Measurements from ENCODE around the gene ATP8B1. TPM values are rescaled to one million over a fixed set of nuclear protein-coding genes. Genes with fewer than 3 reads are reported as not detected.
"Not testable (repeated sequence)": the region's sequence is repeated elsewhere in the genome, so short reads cannot be mapped to it uniquely, and the experiment has no call there.

Gene ATP8B1
- total RNA-seq, 2 experiments from 2014 or later, result not detected

GRCh38 chr18:57835904-57836303 is 32.8 kb upstream of the ATP8B1 start:
- peaks cover 7% of the 10 kb centered on the region for H3K9me3 Mint-ChIP-seq
- no peak overlapping the region for H3K4me3 Mint-ChIP-seq
- H3K27ac Mint-ChIP-seq, result no peak overlapping the region
- CTCF ChIA-PET, result no interaction called here
- H3K4me1 Mint-ChIP-seq (ENCODE audit: low read depth), result peaks cover 37% of the 10 kb centered on the region
- DNase-seq, result no peak
- intact Hi-C loops (cut with micrococcal nuclease), result loop anchor here (5.0 to 10.0 kb wide), 6 partner anchors 214 to 1519 kb away; partner anchors contain the start of genes LMAN1, NARS1, ONECUT2 and WDR7
- H3K27me3 Mint-ChIP-seq (ENCODE audit: low read depth), result peaks cover 15% of the 10 kb centered on the region
- peaks cover 5% of the 10 kb centered on the region for H3K36me3 Mint-ChIP-seq (ENCODE audit: low read depth)

- Mint-ChIP-seq H3K27me3 (ENCODE audit: low read depth) (peaks cover 9% of the 10 kb centered on the region), H3K27ac (no peak overlapping the region), H3K36me3 (ENCODE audit: low read depth) (peaks cover 5% of the 10 kb centered on the region), H3K4me1 (ENCODE audit: low read depth) (peaks cover 37% of the 10 kb centered on the region), H3K4me3 (no peak overlapping the region), H3K9me3 (peaks cover 7% of the 10 kb centered on the region)
- CTCF ChIA-PET, result no interaction called here
- no peak for DNase-seq
- intact Hi-C loops (cut with micrococcal nuclease), result loop anchor here (5.0 to 10.0 kb wide), 9 partner anchors 88 to 1520 kb away; partner anchors contain the start of genes LMAN1, NARS1, ONECUT2 and WDR7
Measured at GRCh38 chr18:57834616-57835015, 31.5 kb upstream of the ATP8B1 start.

GRCh38 chr18:57833441-57834101 is 30.5 kb upstream of the ATP8B1 start:
- Mint-ChIP-seq H3K36me3 (ENCODE audit: low read depth) (peaks cover 5% of the 10 kb centered on the region), H3K4me3 (peak overlapping the region; percentile 49), H3K27ac (peak overlapping the region; percentile 81), H3K27me3 (ENCODE audit: low read depth) (peaks cover 15% of the 10 kb centered on the region), H3K4me1 (ENCODE audit: low read depth) (peaks cover 36% of the 10 kb centered on the region), H3K9me3 (peaks cover 7% of the 10 kb centered on the region)
- CTCF ChIA-PET, result interaction anchor here (1.7 kb wide), 1 partner anchor 49 kb away, joined by 3 read pairs; no protein-coding TSS in a partner anchor
- intact Hi-C loops (cut with micrococcal nuclease), result loop anchor here (1.0 to 10.0 kb wide), 8 partner anchors 8 to 1521 kb away; partner anchors contain the start of genes LMAN1 and WDR7
- peak; percentile 66 for DNase-seq

GRCh38 chr18:57832730-57833129 is 29.6 kb upstream of the ATP8B1 start:
- intact Hi-C loops (cut with micrococcal nuclease), result loop anchor here (1.0 to 10.0 kb wide), 8 partner anchors 9 to 1522 kb away; partner anchors contain the start of genes LMAN1 and WDR7
- DNase-seq, result no peak
- no peak overlapping the region for H3K4me3 Mint-ChIP-seq
- peaks cover 7% of the 10 kb centered on the region for H3K9me3 Mint-ChIP-seq
- peaks cover 15% of the 10 kb centered on the region for H3K27me3 Mint-ChIP-seq (ENCODE audit: low read depth)
- peaks cover 5% of the 10 kb centered on the region for H3K36me3 Mint-ChIP-seq (ENCODE audit: low read depth)
- CTCF ChIA-PET, result interaction anchor here (1.7 kb wide), 1 partner anchor 49 kb away, joined by 3 read pairs; no protein-coding TSS in a partner anchor
- peaks cover 28% of the 10 kb centered on the region for H3K4me1 Mint-ChIP-seq (ENCODE audit: low read depth)
- H3K27ac Mint-ChIP-seq, result no peak overlapping the region

- H3K27me3 Mint-ChIP-seq (ENCODE audit: low read depth), result peaks cover 18% of the 10 kb centered on the region
- no peak overlapping the region for H3K4me3 Mint-ChIP-seq
- H3K4me1 Mint-ChIP-seq (ENCODE audit: low read depth), result peaks cover 27% of the 10 kb centered on the region
- peaks cover 7% of the 10 kb centered on the region for H3K9me3 Mint-ChIP-seq
- no peak overlapping the region for H3K27ac Mint-ChIP-seq
- CTCF ChIA-PET, result interaction anchor here (1.7 kb wide), 1 partner anchor 50 kb away, joined by 3 read pairs; no protein-coding TSS in a partner anchor
- peaks cover 5% of the 10 kb centered on the region for H3K36me3 Mint-ChIP-seq (ENCODE audit: low read depth)
- no peak for DNase-seq
- intact Hi-C loops (cut with micrococcal nuclease), result loop anchor here (5.0 to 10.0 kb wide), 5 partner anchors 91 to 1523 kb away; partner anchors contain the start of genes LMAN1 and WDR7
Measured at GRCh38 chr18:57831597-57832377, 28.7 kb upstream of the ATP8B1 start.

- peaks cover 3% of the 10 kb centered on the region for H3K36me3 Mint-ChIP-seq (ENCODE audit: low read depth)
- H3K4me1 Mint-ChIP-seq (ENCODE audit: low read depth), result peaks cover 11% of the 10 kb centered on the region
- DNase-seq, result no peak
- no peak overlapping the region for H3K4me3 Mint-ChIP-seq
- H3K27me3 Mint-ChIP-seq (ENCODE audit: low read depth), result peaks cover 14% of the 10 kb centered on the region
- intact Hi-C loops (cut with micrococcal nuclease), result no loop called here
- no peak overlapping the region for H3K27ac Mint-ChIP-seq
- H3K9me3 Mint-ChIP-seq, result peaks cover 7% of the 10 kb centered on the region
- CTCF ChIA-PET, result no interaction called here
Measured at GRCh38 chr18:57827646-57828045, 24.5 kb upstream of the ATP8B1 start.

GRCh38 chr18:57826252-57826651 is 23.1 kb upstream of the ATP8B1 start:
- intact Hi-C loops (cut with micrococcal nuclease), result no loop called here

GRCh38 chr18:57820583-57820982 is 17.5 kb upstream of the ATP8B1 start:
- H3K4me3 Mint-ChIP-seq; H3K36me3 Mint-ChIP-seq (ENCODE audit: low read depth); H3K27ac Mint-ChIP-seq; intact Hi-C loops (cut with micrococcal nuclease); DNase-seq; H3K9me3 Mint-ChIP-seq; H3K4me1 Mint-ChIP-seq (ENCODE audit: low read depth); CTCF ChIA-PET: not testable (repeated sequence)
- peaks cover 11% of the 10 kb centered on the region for H3K27me3 Mint-ChIP-seq (ENCODE audit: low read depth)

More at GRCh38 chr18:57826252-57826651, 23.1 kb upstream of the ATP8B1 start:
- no peaks in the 10 kb centered on the region for H3K36me3 Mint-ChIP-seq (ENCODE audit: low read depth)
- CTCF ChIA-PET, result no interaction called here
- H3K4me1 Mint-ChIP-seq (ENCODE audit: low read depth), result no peaks in the 10 kb centered on the region
- DNase-seq, result no peak
- no peaks in the 10 kb centered on the region for H3K9me3 Mint-ChIP-seq
- peaks cover 11% of the 10 kb centered on the region for H3K27me3 Mint-ChIP-seq (ENCODE audit: low read depth)
- no peak overlapping the region for H3K4me3 Mint-ChIP-seq
- H3K27ac Mint-ChIP-seq, result no peak overlapping the region

- Mint-ChIP-seq H3K4me1 (ENCODE audit: low read depth) (no peaks in the 10 kb centered on the region), H3K27me3 (ENCODE audit: low read depth) (peaks cover 11% of the 10 kb centered on the region), H3K4me3 (no peak overlapping the region), H3K27ac (no peak overlapping the region), H3K36me3 (ENCODE audit: low read depth) (no peaks in the 10 kb centered on the region), H3K9me3 (no peaks in the 10 kb centered on the region)
- CTCF ChIA-PET, result no interaction called here
- intact Hi-C loops (cut with micrococcal nuclease), result no loop called here
- peak; percentile 24 for DNase-seq
Measured at GRCh38 chr18:57819671-57820460, 16.8 kb upstream of the ATP8B1 start.

GRCh38 chr18:57819119-57819518 is 16.0 kb upstream of the ATP8B1 start:
- intact Hi-C loops (cut with micrococcal nuclease), result no loop called here
- CTCF ChIA-PET, result no interaction called here
- Mint-ChIP-seq H3K36me3 (ENCODE audit: low read depth) (no peaks in the 10 kb centered on the region), H3K4me3 (no peak overlapping the region), H3K27me3 (ENCODE audit: low read depth) (peaks cover 15% of the 10 kb centered on the region), H3K27ac (no peak overlapping the region), H3K9me3 (peaks cover 2% of the 10 kb centered on the region), H3K4me1 (ENCODE audit: low read depth) (no peaks in the 10 kb centered on the region)
- no peak for DNase-seq

GRCh38 chr18:57816208-57816954 is 13.3 kb upstream of the ATP8B1 start:
- CTCF ChIA-PET, result no interaction called here

More at GRCh38 chr18:57816208-57816954, 13.3 kb upstream of the ATP8B1 start:
- peaks cover 12% of the 10 kb centered on the region for H3K9me3 Mint-ChIP-seq
- no peak overlapping the region for H3K27ac Mint-ChIP-seq
- peaks cover 20% of the 10 kb centered on the region for H3K27me3 Mint-ChIP-seq (ENCODE audit: low read depth)
- intact Hi-C loops (cut with micrococcal nuclease), result no loop called here
- H3K36me3 Mint-ChIP-seq (ENCODE audit: low read depth), result peaks cover 5% of the 10 kb centered on the region
- no peak for DNase-seq
- H3K4me1 Mint-ChIP-seq (ENCODE audit: low read depth), result no peaks in the 10 kb centered on the region
- H3K4me3 Mint-ChIP-seq, result no peak overlapping the region
